WTC11 (cell line): Measurements from ENCODE around the gene TIMM10B. TPM values are rescaled to one million over a fixed set of nuclear protein-coding genes. Genes with fewer than 3 reads are reported as not detected.

ENCODE experiments used
- ATAC-seq: fragments of 200-7000 bp; cut with Tn5 transposase; 2 replicates; pipeline ENCODE4 v1.10.0; 2021; ENCODE audit warnings: mild to moderate bottlenecking, moderate library complexity
- CTCF ChIA-PET: fragments of 300-600 bp; sonication (Branson Sonifier 250); formaldehyde crosslinking; loops from one replicate; lab custom pipeline; 2021; ENCODE audit warnings: antibody characterized with exemption; lab: Charles Lee
- POLR2A ChIA-PET: fragments of 350-600 bp; sonication (Branson Sonifier 250); formaldehyde crosslinking; loops from one replicate; lab custom pipeline; 2021; ENCODE audit warnings: antibody characterized with exemption; lab: Charles Lee
- DNase-seq: peaks from one replicate; pipeline ENCODE4 v3.0.0; 2021; ENCODE audit warnings: low spot score
- H3K27ac Mint-ChIP-seq: 2 replicates; pipeline ENCODE4 v1.8.0; 2021; ENCODE audit warnings: mixed read lengths
- H3K27me3 Mint-ChIP-seq: 2 replicates; pipeline ENCODE4 v1.8.0; 2021; ENCODE audit warnings: low read depth, mild to moderate bottlenecking, moderate library complexity, mixed read lengths
- H3K36me3 Mint-ChIP-seq: 2 replicates; pipeline ENCODE4 v1.8.0; 2021; ENCODE audit warnings: mixed read lengths
- H3K4me1 Mint-ChIP-seq: 2 replicates; pipeline ENCODE4 v1.8.0; 2022; ENCODE audit warnings: mixed read lengths
- H3K4me3 Mint-ChIP-seq: 2 replicates; pipeline ENCODE4 v1.8.0; 2021; ENCODE audit warnings: mild to moderate bottlenecking, moderate library complexity, mixed read lengths
- H3K9me3 Mint-ChIP-seq: 2 replicates; pipeline ENCODE4 v1.8.0; 2021; ENCODE audit warnings: mixed read lengths
- CTCF ChIP-seq: fragments of 200-600 bp; IDR thresholded peaks from 2 replicates; pipeline ENCODE4 v1.8.0; 2022; ENCODE audit warnings: antibody characterized with exemption
- ETV6 ChIP-seq: sonication (generic); formaldehyde crosslinking; IDR thresholded peaks from 2 replicates; pipeline ENCODE4 v1.8.1; 2022; ENCODE audit warnings: mild to moderate bottlenecking, missing genetic modification reagents
- FOXP4 ChIP-seq: sonication (generic); formaldehyde crosslinking; IDR thresholded peaks from 2 replicates; pipeline ENCODE4 v1.8.0; 2022; ENCODE audit warnings: mild to moderate bottlenecking, missing genetic modification reagents
- MLX ChIP-seq: sonication (generic); formaldehyde crosslinking; IDR thresholded peaks from 2 replicates; pipeline ENCODE4 v1.8.1; 2023; ENCODE audit warnings: mild to moderate bottlenecking, missing genetic modification reagents, moderate library complexity
- NFYB ChIP-seq: sonication (generic); formaldehyde crosslinking; conservative IDR thresholded peaks from 2 replicates; pipeline ENCODE4 v1.8.0; 2022; ENCODE audit warnings: low read depth, missing genetic modification reagents
- SP1 ChIP-seq: sonication (generic); formaldehyde crosslinking; conservative IDR thresholded peaks from 2 replicates; pipeline ENCODE4 v1.8.1; 2022; ENCODE audit warnings: missing genetic modification reagents
- USF2 ChIP-seq: sonication (generic); formaldehyde crosslinking; IDR thresholded peaks from 2 replicates; pipeline ENCODE4 v1.8.1; 2023; ENCODE audit warnings: mild to moderate bottlenecking, missing genetic modification reagents, moderate library complexity
- total RNA-seq: library from RNA; stranded (reverse); gene quantifications from 3 replicates; pipeline ENCODE4 v1.2.3, GENCODE V29; 2021

TIMM10B gene
- total RNA-seq, 1 experiment from 2014 or later: 35.8 TPM

- TF ChIP-seq MLX (CRISPR knock-in tag) (no peak), USF2 (CRISPR knock-in tag) (no peak), SP1 (no peak)
- TF ChIP-seq, all 79 proteins: peak for 0
These were observed 49.5 kb downstream of the TIMM10B start (continued) for GRCh38 chr11:6530848-6531247.

GRCh38 chr11:6531267-6531752 is 50.0 kb downstream of the TIMM10B start:
- Mint-ChIP-seq H3K4me1 (no peaks in the 10 kb centered on the region), H3K36me3 (no peaks in the 10 kb centered on the region), H3K9me3 (no peaks in the 10 kb centered on the region), H3K27me3 (no peaks in the 10 kb centered on the region; the same call in 1 of the 2 replicates), H3K27ac (no peak overlapping the region), H3K4me3 (no peak overlapping the region)
- ChIA-PET POLR2A (interaction anchor here (0.7 to 1.2 kb wide), 3 partner anchors 76 to 152 kb away, joined by 3 to 4 read pairs (median 4); partner anchors contain the start of genes MRPL17 and TAF10), CTCF (interaction anchor here (0.6 to 3.1 kb wide), 69 partner anchors 9 to 539 kb away, joined by 3 to 30 read pairs (median 4); partner anchors contain the start of genes APBB1, ARFIP2, DNHD1 and ILK)
- peak; percentile 90 for ATAC-seq
- TF ChIP-seq NFYB (CRISPR knock-in tag) (no peak), ETV6 (CRISPR knock-in tag) (no peak), CTCF (peak; percentile 19; the same call in 1 of the 2 replicates), FOXP4 (CRISPR knock-in tag) (peak; percentile 78; the same call in 1 of the 2 replicates)
- no peak for DNase-seq

Other genes with a start within 250 kb of the TIMM10B start
- gene FHIP1B, start 246.9 kb upstream of the TIMM10B start, total RNA-seq: 22.2 to 24.8 TPM (median 23.6 TPM) in 3 replicates
- gene CNGA4, start 242.4 kb upstream of the TIMM10B start, total RNA-seq: 0.35 to 0.82 TPM (median 0.50 TPM) in 3 replicates
- 6.1 to 7.4 TPM (median 7.1 TPM) in 3 replicates for gene CCKBR, start 221.7 kb upstream of the TIMM10B start, total RNA-seq
- 27.3 to 41.5 TPM (median 28.0 TPM) in 3 replicates for gene CAVIN3, start 161.0 kb upstream of the TIMM10B start, total RNA-seq
- gene SMPD1, start 91.0 kb upstream of the TIMM10B start, total RNA-seq: 4.4 to 6.6 TPM (median 5.6 TPM) in 3 replicates
- gene APBB1, start 62.4 kb upstream of the TIMM10B start, total RNA-seq: 32.1 to 33.1 TPM (median 32.7 TPM) in 3 replicates
- 1.4 to 2.4 TPM (median 1.7 TPM) in 3 replicates for gene HPX, start 40.5 kb upstream of the TIMM10B start, total RNA-seq
- 16.6 to 21.3 TPM (median 19.0 TPM) in 3 replicates for gene TRIM3, start 7.6 kb upstream of the TIMM10B start, total RNA-seq
- gene ARFIP2, start 170 bp upstream of the TIMM10B start, total RNA-seq: 46.0 to 53.1 TPM (median 46.1 TPM) in 3 replicates
- 10.5 to 11.5 TPM (median 10.9 TPM) in 3 replicates for gene DNHD1, start 15.8 kb downstream of the TIMM10B start, total RNA-seq
- 12.5 to 15.0 TPM (median 14.6 TPM) in 3 replicates for gene RRP8, start 122.1 kb downstream of the TIMM10B start, total RNA-seq
- gene ILK, start 122.3 kb downstream of the TIMM10B start, total RNA-seq: 97.7 to 112 TPM (median 110 TPM) in 3 replicates
- gene TAF10, start 130.7 kb downstream of the TIMM10B start, total RNA-seq: 165 to 186 TPM (median 178 TPM) in 3 replicates
- gene TPP1, start 137.9 kb downstream of the TIMM10B start, total RNA-seq: 36.2 to 51.4 TPM (median 44.8 TPM) in 3 replicates
- 11.5 to 14.2 TPM (median 12.6 TPM) in 3 replicates for gene DCHS1, start 174.3 kb downstream of the TIMM10B start, total RNA-seq
- 68.1 to 77.1 TPM (median 70.1 TPM) in 3 replicates for gene MRPL17, start 201.8 kb downstream of the TIMM10B start, total RNA-seq